ENCODE measurements around the gene ST6GALNAC3.
"Not testable (repeated sequence)": the region's sequence is repeated elsewhere in the genome, so short reads cannot be mapped to it uniquely, and the experiment has no call there.

Gene ST6GALNAC3

GRCh38 chr1:76070538-76070937 lies 4.0 kb upstream of the ST6GALNAC3 start:
- no peak for FAIRE-seq
- DNase-seq (ENCODE audit: insufficient read length, low spot score) = no peak

GRCh38 chr1:76073481-76073880 lies 1.1 kb upstream of the ST6GALNAC3 start:
- no peak for DNase-seq (ENCODE audit: insufficient read length, low spot score)
- no peak for FAIRE-seq

- DNase-seq (ENCODE audit: insufficient read length, low spot score) (no peak), FAIRE-seq (no peak)
Observed at GRCh38 chr1:76075188-76075489, 593 bp downstream of the ST6GALNAC3 start.

- no peak for FAIRE-seq
- DNase-seq (ENCODE audit: insufficient read length, low spot score) = no peak
Observed at GRCh38 chr1:76075877-76076276, 1.3 kb downstream of the ST6GALNAC3 start.

- FAIRE-seq (no peak), DNase-seq (ENCODE audit: insufficient read length, low spot score) (no peak)
Observed at GRCh38 chr1:76079475-76080227, 5.1 kb downstream of the ST6GALNAC3 start.

GRCh38 chr1:76080552-76081079 lies 6.1 kb downstream of the ST6GALNAC3 start:
- no peak for DNase-seq (ENCODE audit: insufficient read length, low spot score)
- FAIRE-seq = no peak

GRCh38 chr1:76082062-76082461 lies 7.5 kb downstream of the ST6GALNAC3 start:
- no peak for DNase-seq (ENCODE audit: insufficient read length, low spot score)
- FAIRE-seq = no peak

GRCh38 chr1:76083189-76083588 lies 8.6 kb downstream of the ST6GALNAC3 start:
- no peak for DNase-seq (ENCODE audit: insufficient read length, low spot score)
- FAIRE-seq = no peak

GRCh38 chr1:76084029-76084627 lies 9.6 kb downstream of the ST6GALNAC3 start:
- FAIRE-seq = no peak
- no peak for DNase-seq (ENCODE audit: insufficient read length, low spot score)

- no peak for DNase-seq (ENCODE audit: insufficient read length, low spot score)
- FAIRE-seq = no peak
Observed at GRCh38 chr1:76084685-76085084, 10.1 kb downstream of the ST6GALNAC3 start.

- DNase-seq (ENCODE audit: insufficient read length, low spot score) (no peak), FAIRE-seq (no peak)
Observed at GRCh38 chr1:76086109-76086508, 11.6 kb downstream of the ST6GALNAC3 start.

- DNase-seq (ENCODE audit: insufficient read length, low spot score) = no peak
- FAIRE-seq = no peak
Observed at GRCh38 chr1:76086597-76086996, 12.1 kb downstream of the ST6GALNAC3 start.

- DNase-seq (ENCODE audit: insufficient read length, low spot score) = no peak
Observed at GRCh38 chr1:76090283-76091203, 16.0 kb downstream of the ST6GALNAC3 start.

GRCh38 chr1:76092812-76093211 lies 18.3 kb downstream of the ST6GALNAC3 start:
- FAIRE-seq = no peak
- DNase-seq (ENCODE audit: insufficient read length, low spot score) = no peak

More at GRCh38 chr1:76090283-76091203, 16.0 kb downstream of the ST6GALNAC3 start:
- no peak for FAIRE-seq

GRCh38 chr1:76093522-76094312 lies 19.2 kb downstream of the ST6GALNAC3 start:
- no peak for DNase-seq (ENCODE audit: insufficient read length, low spot score)
- FAIRE-seq = no peak

- FAIRE-seq = no peak
Observed at GRCh38 chr1:76095802-76096201, 21.3 kb downstream of the ST6GALNAC3 start.

GRCh38 chr1:76097064-76097463 lies 22.5 kb downstream of the ST6GALNAC3 start:
- not testable (repeated sequence) for DNase-seq (ENCODE audit: insufficient read length, low spot score); FAIRE-seq

More at GRCh38 chr1:76095802-76096201, 21.3 kb downstream of the ST6GALNAC3 start:
- no peak for DNase-seq (ENCODE audit: insufficient read length, low spot score)

- no peak for FAIRE-seq
- no peak for DNase-seq (ENCODE audit: insufficient read length, low spot score)
Observed at GRCh38 chr1:76098845-76099244, 24.3 kb downstream of the ST6GALNAC3 start.

- FAIRE-seq = no peak
Observed at GRCh38 chr1:76101548-76101947, 27.0 kb downstream of the ST6GALNAC3 start.

GRCh38 chr1:76102046-76102445 lies 27.5 kb downstream of the ST6GALNAC3 start:
- DNase-seq (ENCODE audit: insufficient read length, low spot score) (no peak), FAIRE-seq (no peak)

More at GRCh38 chr1:76101548-76101947, 27.0 kb downstream of the ST6GALNAC3 start:
- no peak for DNase-seq (ENCODE audit: insufficient read length, low spot score)
